GM23338 (cell line): ENCODE results near the gene SEMG2. TPM values are rescaled to one million over a fixed set of nuclear protein-coding genes. Genes with fewer than 3 reads are reported as not detected.

Experiments used
- ATAC-seq: fragments of 200-7000 bp; cut with Tn5 transposase; 3 replicates; pipeline ENCODE4 v1.9.1; 2020
- DNase-seq: peaks from one replicate; pipeline ENCODE4 v3.0.0-alpha.2; 2015; ENCODE audit warnings: low spot score
- H2AFZ ChIP-seq: fragments of 200-600 bp; sonication (generic); 2 replicates; pipeline ENCODE4 v1.8.0; 2016; ENCODE audit warnings: antibody characterized with exemption, mild to moderate bottlenecking, moderate library complexity
- H3F3A ChIP-seq: fragments of 200-600 bp; sonication (generic); replicated peaks from 2 replicates; pipeline ENCODE4 v1.8.0; 2017; ENCODE audit warnings: antibody characterized with exemption, mixed run types, low read depth
- H3K27ac ChIP-seq: fragments of 200-600 bp; sonication (generic); 2 replicates; pipeline ENCODE4 v1.6.1; 2016; ENCODE audit warnings: low read depth
- H3K27me3 ChIP-seq: fragments of 200-600 bp; sonication (generic); 2 replicates; pipeline ENCODE4 v1.8.0; 2016; ENCODE audit warnings: mild to moderate bottlenecking, mixed run types, moderate library complexity; ENCODE audit not compliant: insufficient read depth
- H3K36me3 ChIP-seq: fragments of 200-600 bp; sonication (generic); 2 replicates; pipeline ENCODE4 v1.8.0; 2016; ENCODE audit warnings: mild to moderate bottlenecking; ENCODE audit not compliant: insufficient read depth
- H3K4me1 ChIP-seq: fragments of 200-600 bp; sonication (generic); 2 replicates; pipeline ENCODE4 v1.8.0; 2016; ENCODE audit warnings: mild to moderate bottlenecking, moderate library complexity; ENCODE audit not compliant: insufficient read depth
- H3K4me2 ChIP-seq: fragments of 200-600 bp; sonication (generic); 2 replicates; pipeline ENCODE4 v1.7.1; 2017; ENCODE audit warnings: mixed run types
- H3K4me3 ChIP-seq: fragments of 200-600 bp; sonication (generic); 2 replicates; pipeline ENCODE4 v1.6.1; 2016; ENCODE audit warnings: mixed run types
- H3K79me2 ChIP-seq: fragments of 200-600 bp; sonication (generic); replicated peaks from 2 replicates; pipeline ENCODE4 v1.8.0; 2017; ENCODE audit warnings: mild to moderate bottlenecking; ENCODE audit not compliant: insufficient read depth
- H3K9me2 ChIP-seq: fragments of 200-600 bp; sonication (generic); 2 replicates; pipeline ENCODE4 v1.8.0; 2017; ENCODE audit not compliant: insufficient read depth
- H4K20me1 ChIP-seq: fragments of 200-600 bp; sonication (generic); replicated peaks from 2 replicates; pipeline ENCODE4 v1.8.0; 2017; ENCODE audit warnings: mild to moderate bottlenecking; ENCODE audit not compliant: insufficient read depth
- H3K27ac Mint-ChIP-seq: 2 replicates; pipeline ENCODE4 v1.8.0; 2020; ENCODE audit warnings: inconsistent platforms, mild to moderate bottlenecking, moderate library complexity, mixed read lengths
- H3K27me3 Mint-ChIP-seq: 3 replicates; pipeline ENCODE4 v1.8.0; 2022; ENCODE audit warnings: low read depth, mild to moderate bottlenecking, moderate library complexity, mixed read lengths, inconsistent platforms; ENCODE audit not compliant: insufficient read depth, poor library complexity
- H3K36me3 Mint-ChIP-seq: 3 replicates; pipeline ENCODE4 v1.8.0; 2021; ENCODE audit warnings: low read depth, mild to moderate bottlenecking, inconsistent platforms, moderate library complexity, mixed read lengths
- H3K4me1 Mint-ChIP-seq: 3 replicates; pipeline ENCODE4 v1.8.0; 2020; ENCODE audit warnings: mild to moderate bottlenecking, inconsistent platforms, mixed read lengths
- H3K4me3 Mint-ChIP-seq: 3 replicates; pipeline ENCODE4 v1.8.0; 2021; ENCODE audit warnings: moderate library complexity, mild to moderate bottlenecking, inconsistent platforms, mixed read lengths
- H3K9me3 Mint-ChIP-seq: 3 replicates; pipeline ENCODE4 v1.8.0; 2020; ENCODE audit warnings: moderate library complexity, mild to moderate bottlenecking, inconsistent platforms, mixed read lengths
- CREB1 ChIP-seq: fragments of 250-450 bp; sonication (Bioruptor Pico); IDR thresholded peaks from 2 replicates; pipeline ENCODE4 v1.5.0; 2020; ENCODE audit warnings: low read depth, mild to moderate bottlenecking, moderate library complexity
- CTCF ChIP-seq, 2 experiments: fragments of 200-600 bp in 1 of 2; sonication (generic) in 1 of 2; conservative IDR thresholded peaks; 2 replicates each; pipeline versions ENCODE4 v1.5.1 to v1.6.1; 2016 to 2017; ENCODE audit warnings: antibody characterized with exemption in 2 of 2, low read depth in 2 of 2, mild to moderate bottlenecking in 2 of 2, moderate library complexity in 1 of 2
- ETS1 ChIP-seq: IDR thresholded peaks from 2 replicates; pipeline ENCODE4 v1.6.1; 2016; ENCODE audit warnings: antibody characterized with exemption
- EZH2 ChIP-seq: fragments of 200-600 bp; sonication (generic); IDR thresholded peaks from one replicate; pipeline ENCODE4 v1.8.0; 2017; ENCODE audit warnings: antibody characterized with exemption, mild to moderate bottlenecking, low read depth; ENCODE audit not compliant: unreplicated experiment
- EZH2phosphoT487 ChIP-seq: fragments of 200-600 bp; sonication (generic); IDR thresholded peaks from one replicate; pipeline ENCODE4 v1.8.1; 2018; ENCODE audit warnings: antibody characterized with exemption; ENCODE audit not compliant: unreplicated experiment
- JUNB ChIP-seq: IDR thresholded peaks from one replicate; pipeline ENCODE4 v1.6.1; 2016; ENCODE audit warnings: antibody characterized with exemption; ENCODE audit not compliant: unreplicated experiment
- NANOG ChIP-seq: IDR thresholded peaks from 2 replicates; pipeline ENCODE4 v1.6.1; 2016; ENCODE audit warnings: antibody characterized with exemption, borderline replicate concordance
- POLR2AphosphoS5 ChIP-seq: IDR thresholded peaks from 2 replicates; pipeline ENCODE4 v1.6.1; 2016; ENCODE audit warnings: antibody characterized with exemption, low read depth
- REST ChIP-seq: IDR thresholded peaks from one replicate; pipeline ENCODE4 v1.6.1; 2018; ENCODE audit warnings: antibody characterized with exemption; ENCODE audit not compliant: unreplicated experiment
- STAT1 ChIP-seq: IDR thresholded peaks from one replicate; pipeline ENCODE4 v1.6.1; 2016; ENCODE audit warnings: antibody characterized with exemption; ENCODE audit not compliant: unreplicated experiment
- ZNF114 ChIP-seq: fragments of 250-450 bp; sonication (Bioruptor Pico); IDR thresholded peaks from 2 replicates; pipeline ENCODE4 v1.5.0; 2020; ENCODE audit warnings: mild to moderate bottlenecking, moderate library complexity
- ZNF331 ChIP-seq: fragments of 250-450 bp; sonication (Bioruptor Pico); IDR thresholded peaks from 2 replicates; pipeline ENCODE4 v1.5.0; 2020; ENCODE audit warnings: low read depth, mild to moderate bottlenecking, moderate library complexity
- ZNF462 ChIP-seq: fragments of 250-450 bp; sonication (Bioruptor Pico); IDR thresholded peaks from 2 replicates; pipeline ENCODE4 v1.5.0; 2020; ENCODE audit warnings: mild to moderate bottlenecking, moderate library complexity
- polyA plus RNA-seq: library from polyadenylated mRNA; unstranded; fragments of >200 nt; fragmentation: Nextera tagmentation; extraction: Ambion mirVana; gene quantifications from 2 replicates; pipeline ENCODE4 v1.2.1, GENCODE V29; 2016
- total RNA-seq: library from RNA; depleted of rRNA; stranded (reverse); fragments of >200 nt; shearing (Covaris generic); gene quantifications from 2 replicates; pipeline ENCODE4 v1.2.3, GENCODE V29; 2014

The SEMG2 gene
- total and polyA plus RNA-seq, 2 experiments from 2014 or later: not detected

- H3K79me2 ChIP-seq: no peaks in the 10 kb centered on the region
- peaks cover 24% of the 10 kb centered on the region for H3K4me1 Mint-ChIP-seq
- H3K27me3 ChIP-seq: 0 out of 2 replicates have a peak, but pooled peaks cover 3% of the 10 kb centered on the region
- no peak overlapping the region for H2AFZ ChIP-seq
- no peaks in the 10 kb centered on the region for H3K36me3 ChIP-seq
- peaks cover 5% of the 10 kb centered on the region for H3K27me3 Mint-ChIP-seq
- H3K27ac ChIP-seq: no peak overlapping the region
- H3K4me3 ChIP-seq: no peak overlapping the region
- peaks cover 20% of the 10 kb centered on the region for H3K9me2 ChIP-seq
- H3F3A ChIP-seq: no peaks in the 10 kb centered on the region
- no peak for TF ChIP-seq ZNF331 (CRISPR knock-in tag)
- no peak for TF ChIP-seq NANOG
- TF ChIP-seq CREB1 (CRISPR knock-in tag): no peak
- TF ChIP-seq REST: no peak
- TF ChIP-seq CTCF (conservative IDR thresholded peaks at IDR 0.05; ENCODE audit: low read depth in 2 of 2): no peak
- no peak for TF ChIP-seq EZH2
- TF ChIP-seq ETS1: no peak
- TF ChIP-seq STAT1: no peak
- no peak for TF ChIP-seq JUNB
- no peak for TF ChIP-seq POLR2AphosphoS5
- TF ChIP-seq ZNF114 (CRISPR knock-in tag): no peak
- TF ChIP-seq EZH2phosphoT487: no peak
- no peak for TF ChIP-seq ZNF462 (CRISPR knock-in tag)
- no peak overlapping the region for H3K4me2 ChIP-seq
- peaks cover 8% of the 10 kb centered on the region; the same call in 2 of the 3 replicates for H3K36me3 Mint-ChIP-seq
- no peak for DNase-seq
- peaks cover 6% of the 10 kb centered on the region; the same call in 2 of the 3 replicates for H3K9me3 Mint-ChIP-seq
- H3K4me3 Mint-ChIP-seq: no peak overlapping the region
- no peaks in the 10 kb centered on the region for H4K20me1 ChIP-seq
- H3K4me1 ChIP-seq: peaks cover 15% of the 10 kb centered on the region
- ATAC-seq: no peak
- no peak overlapping the region for H3K27ac Mint-ChIP-seq
Measured at GRCh38 chr20:45212836-45213235, 8.3 kb upstream of the SEMG2 start.
